Esophagus muscularis mucosa (tissue), 3 donors: ENCODE measurements around the gene TMPRSS15.

ENCODE experiments used
- POLR2A ChIP-seq: fragments of 450-650 bp; IDR thresholded peaks from one replicate; pipeline ENCODE4 v1.6.1; 2017; ENCODE audit warnings: antibody characterized with exemption, moderate library complexity, mild to moderate bottlenecking, low read depth
- POLR2AphosphoS5 ChIP-seq, 2 donors: sonication (generic); formaldehyde crosslinking; IDR thresholded peaks; one replicate each; pipeline ENCODE4 v1.6.1; 2017; ENCODE audit warnings: antibody characterized with exemption in 2 of 2
- TF ChIP-seq, protein P1 (sequence below), 3 experiments: fragments of 200-600 bp in 2 of 3; fragments of 450-650 bp in 1 of 3; sonication (generic) in 2 of 3; IDR thresholded peaks; one replicate each; pipeline ENCODE4 v1.5.1; 2017 to 2019; ENCODE audit warnings: antibody characterized with exemption in 3 of 3, mild to moderate bottlenecking in 2 of 3, moderate library complexity in 1 of 3

DNA sequence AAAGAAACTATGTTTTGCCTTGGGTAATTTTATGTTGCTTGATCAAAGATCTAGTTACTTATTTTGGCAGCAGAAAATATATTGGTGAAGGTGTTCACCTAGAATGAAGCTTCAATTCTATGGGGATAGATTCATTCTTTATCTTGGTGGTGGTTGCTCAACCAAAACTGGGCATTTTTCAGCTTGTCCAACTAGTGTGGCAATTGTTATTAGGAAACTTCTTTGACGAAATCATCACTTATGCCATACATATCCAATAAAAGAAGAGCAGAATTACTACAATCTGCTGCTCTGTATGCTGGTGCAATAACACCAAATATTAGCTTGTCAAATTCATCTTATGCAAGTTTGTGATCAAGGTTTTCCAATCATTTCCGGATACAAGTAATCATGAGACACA lies 26.8 kb upstream of the TMPRSS15 start:
- TF ChIP-seq, protein P1, sequence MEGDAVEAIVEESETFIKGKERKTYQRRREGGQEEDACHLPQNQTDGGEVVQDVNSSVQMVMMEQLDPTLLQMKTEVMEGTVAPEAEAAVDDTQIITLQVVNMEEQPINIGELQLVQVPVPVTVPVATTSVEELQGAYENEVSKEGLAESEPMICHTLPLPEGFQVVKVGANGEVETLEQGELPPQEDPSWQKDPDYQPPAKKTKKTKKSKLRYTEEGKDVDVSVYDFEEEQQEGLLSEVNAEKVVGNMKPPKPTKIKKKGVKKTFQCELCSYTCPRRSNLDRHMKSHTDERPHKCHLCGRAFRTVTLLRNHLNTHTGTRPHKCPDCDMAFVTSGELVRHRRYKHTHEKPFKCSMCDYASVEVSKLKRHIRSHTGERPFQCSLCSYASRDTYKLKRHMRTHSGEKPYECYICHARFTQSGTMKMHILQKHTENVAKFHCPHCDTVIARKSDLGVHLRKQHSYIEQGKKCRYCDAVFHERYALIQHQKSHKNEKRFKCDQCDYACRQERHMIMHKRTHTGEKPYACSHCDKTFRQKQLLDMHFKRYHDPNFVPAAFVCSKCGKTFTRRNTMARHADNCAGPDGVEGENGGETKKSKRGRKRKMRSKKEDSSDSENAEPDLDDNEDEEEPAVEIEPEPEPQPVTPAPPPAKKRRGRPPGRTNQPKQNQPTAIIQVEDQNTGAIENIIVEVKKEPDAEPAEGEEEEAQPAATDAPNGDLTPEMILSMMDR (IDR thresholded peaks at IDR 0.05): no peak
- TF ChIP-seq POLR2A: no peak
- TF ChIP-seq POLR2AphosphoS5 (IDR thresholded peaks at IDR 0.05): no peak
